GM18868 (cell line): ENCODE measurements around the gene FUBP3.
"Not testable (repeated sequence)": the region's sequence is repeated elsewhere in the genome, so short reads cannot be mapped to it uniquely, and the experiment has no call there.

Experiments used
- ATAC-seq: cut with Tn5 transposase; IDR thresholded peaks from one replicate; pipeline ENCODE4 v1.9.1; 2021; ENCODE audit warnings: mild to moderate bottlenecking, moderate library complexity; ENCODE audit not compliant: unreplicated experiment

The FUBP3 gene

GRCh38 chr9:130680836-130681768 lies 101.7 kb downstream of the FUBP3 start:
- no peak for ATAC-seq

- no peak for ATAC-seq
Measured at GRCh38 chr9:130681769-130682420, 102.5 kb downstream of the FUBP3 start.

GRCh38 chr9:130682421-130683121 lies 103.2 kb downstream of the FUBP3 start:
- ATAC-seq: no peak

GRCh38 chr9:130685104-130685503 lies 105.7 kb downstream of the FUBP3 start:
- no peak for ATAC-seq

GRCh38 chr9:130685945-130686344 lies 106.6 kb downstream of the FUBP3 start:
- ATAC-seq: not testable (repeated sequence)

GRCh38 chr9:130687615-130688014 lies 108.2 kb downstream of the FUBP3 start:
- ATAC-seq: no peak
